ENCODE results near the gene NCKAP5.

GRCh38 chr2:132730611-132731010, 837.7 kb downstream of the NCKAP5 start:
- TF ChIP-seq TAF1 (IDR thresholded peaks at IDR 0.05; ENCODE audit: low read depth) (no peak), RAD21 (IDR thresholded peaks at IDR 0.05; ENCODE audit: low read depth) (no peak), TEAD4 (IDR thresholded peaks at IDR 0.05) (no peak)
- TF ChIP-seq, protein P1, sequence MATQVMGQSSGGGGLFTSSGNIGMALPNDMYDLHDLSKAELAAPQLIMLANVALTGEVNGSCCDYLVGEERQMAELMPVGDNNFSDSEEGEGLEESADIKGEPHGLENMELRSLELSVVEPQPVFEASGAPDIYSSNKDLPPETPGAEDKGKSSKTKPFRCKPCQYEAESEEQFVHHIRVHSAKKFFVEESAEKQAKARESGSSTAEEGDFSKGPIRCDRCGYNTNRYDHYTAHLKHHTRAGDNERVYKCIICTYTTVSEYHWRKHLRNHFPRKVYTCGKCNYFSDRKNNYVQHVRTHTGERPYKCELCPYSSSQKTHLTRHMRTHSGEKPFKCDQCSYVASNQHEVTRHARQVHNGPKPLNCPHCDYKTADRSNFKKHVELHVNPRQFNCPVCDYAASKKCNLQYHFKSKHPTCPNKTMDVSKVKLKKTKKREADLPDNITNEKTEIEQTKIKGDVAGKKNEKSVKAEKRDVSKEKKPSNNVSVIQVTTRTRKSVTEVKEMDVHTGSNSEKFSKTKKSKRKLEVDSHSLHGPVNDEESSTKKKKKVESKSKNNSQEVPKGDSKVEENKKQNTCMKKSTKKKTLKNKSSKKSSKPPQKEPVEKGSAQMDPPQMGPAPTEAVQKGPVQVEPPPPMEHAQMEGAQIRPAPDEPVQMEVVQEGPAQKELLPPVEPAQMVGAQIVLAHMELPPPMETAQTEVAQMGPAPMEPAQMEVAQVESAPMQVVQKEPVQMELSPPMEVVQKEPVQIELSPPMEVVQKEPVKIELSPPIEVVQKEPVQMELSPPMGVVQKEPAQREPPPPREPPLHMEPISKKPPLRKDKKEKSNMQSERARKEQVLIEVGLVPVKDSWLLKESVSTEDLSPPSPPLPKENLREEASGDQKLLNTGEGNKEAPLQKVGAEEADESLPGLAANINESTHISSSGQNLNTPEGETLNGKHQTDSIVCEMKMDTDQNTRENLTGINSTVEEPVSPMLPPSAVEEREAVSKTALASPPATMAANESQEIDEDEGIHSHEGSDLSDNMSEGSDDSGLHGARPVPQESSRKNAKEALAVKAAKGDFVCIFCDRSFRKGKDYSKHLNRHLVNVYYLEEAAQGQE (IDR thresholded peaks at IDR 0.05; ENCODE audit: low read depth) = no peak
